Pons (tissue), 1 donor: Measurements from ENCODE around the gene OR4D2.
A peak's percentile ranks its signal among the peaks of the same experiment; 100 is the strongest.

ENCODE experiments used
- DNase-seq: peaks from one replicate; pipeline ENCODE4 v3.0.0-alpha.2; 2016; ENCODE audit warnings: low spot score

The OR4D2 gene

GRCh38 chr17:58210922-58211321 lies 44.1 kb downstream of the OR4D2 start:
- DNase-seq, result no peak

GRCh38 chr17:58215685-58216084 lies 48.9 kb downstream of the OR4D2 start:
- DNase-seq, result no peak

DNA sequence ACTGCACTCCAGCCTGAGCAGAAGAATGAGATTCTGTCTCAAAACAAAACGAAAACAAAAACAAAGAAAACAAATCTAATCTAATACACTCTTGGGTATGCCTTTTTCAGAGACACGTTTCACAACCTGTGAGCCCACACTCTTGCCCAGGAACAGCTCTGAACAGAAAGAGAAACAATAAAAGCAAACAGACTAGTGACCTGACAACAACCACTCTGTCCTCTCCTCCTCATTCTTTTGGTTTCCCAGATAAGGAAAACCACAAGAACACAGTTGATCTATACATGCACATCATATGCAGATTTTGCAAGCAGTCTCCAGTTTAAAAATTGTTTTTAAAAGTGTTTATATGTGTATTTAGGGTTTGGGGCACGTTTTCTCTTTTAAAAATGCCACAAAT lies 51.0 kb downstream of the OR4D2 start:
- no peak for DNase-seq

DNA sequence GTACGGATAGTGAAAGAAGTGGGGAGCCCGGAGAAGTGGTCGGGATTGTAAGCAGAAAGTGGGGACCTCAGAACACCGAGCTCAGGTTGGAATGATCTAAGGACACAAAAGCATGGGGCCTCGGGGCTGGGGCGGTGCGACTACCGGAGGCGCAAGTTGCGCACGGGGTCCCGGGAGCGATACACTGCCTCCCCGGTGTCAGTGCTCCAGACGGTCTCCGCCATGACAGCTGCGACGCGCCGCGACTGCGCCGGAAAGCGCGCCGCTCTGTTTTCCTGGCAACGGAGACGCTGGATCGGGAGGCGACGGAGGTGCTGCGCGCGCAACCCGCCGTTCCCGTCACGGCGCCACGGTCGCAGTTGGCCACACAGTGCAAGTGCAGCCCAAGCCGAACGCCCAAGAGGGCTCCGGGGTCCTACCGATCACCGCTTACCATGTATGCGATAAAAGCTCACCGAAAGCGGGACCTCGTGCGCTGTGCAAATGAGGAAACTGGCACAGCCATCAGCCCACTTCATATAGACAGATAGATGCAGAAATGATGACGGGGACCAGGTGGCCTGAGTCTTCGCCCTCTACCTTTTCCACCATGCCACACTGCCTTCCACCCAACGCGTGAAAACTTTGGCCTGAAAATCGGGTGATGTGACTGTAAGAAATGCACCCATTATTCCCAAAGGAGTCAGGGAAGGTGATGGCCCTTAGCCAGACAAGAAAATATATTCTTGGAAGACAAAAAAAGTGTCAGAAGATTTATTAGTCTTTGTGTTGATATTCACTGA lies 52.4 kb downstream of the OR4D2 start, which contains the start of gene MKS1:
TSS of gene MKS1 (minus strand) at position 249 of the 782 bp plus-strand sequence. CDS start at position 224, 25 bp downstream.
- DNase-seq, result peak; percentile 87

DNA sequence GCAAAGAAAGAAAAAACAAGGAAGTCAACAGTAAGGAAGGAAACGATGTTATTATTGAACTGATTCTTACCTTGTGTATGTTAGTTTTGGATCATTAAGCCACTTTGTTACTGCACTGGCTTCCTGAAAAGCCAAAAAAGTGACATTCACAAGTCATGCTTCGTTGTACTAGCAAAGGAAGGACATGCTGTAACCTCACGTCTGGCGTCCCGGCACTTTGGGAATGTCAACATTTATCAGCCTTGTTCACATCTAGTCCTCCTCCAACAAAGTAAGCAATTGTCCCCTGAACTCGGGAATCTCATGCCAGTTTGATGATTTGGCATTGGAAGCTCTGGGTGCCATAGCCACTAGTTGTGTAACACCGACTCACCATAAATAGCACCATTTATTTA lies 53.0 kb downstream of the OR4D2 start:
- peak; percentile 39 for DNase-seq
